Measurements from ENCODE around the gene SLC11A2.

SLC11A2 gene

DNA sequence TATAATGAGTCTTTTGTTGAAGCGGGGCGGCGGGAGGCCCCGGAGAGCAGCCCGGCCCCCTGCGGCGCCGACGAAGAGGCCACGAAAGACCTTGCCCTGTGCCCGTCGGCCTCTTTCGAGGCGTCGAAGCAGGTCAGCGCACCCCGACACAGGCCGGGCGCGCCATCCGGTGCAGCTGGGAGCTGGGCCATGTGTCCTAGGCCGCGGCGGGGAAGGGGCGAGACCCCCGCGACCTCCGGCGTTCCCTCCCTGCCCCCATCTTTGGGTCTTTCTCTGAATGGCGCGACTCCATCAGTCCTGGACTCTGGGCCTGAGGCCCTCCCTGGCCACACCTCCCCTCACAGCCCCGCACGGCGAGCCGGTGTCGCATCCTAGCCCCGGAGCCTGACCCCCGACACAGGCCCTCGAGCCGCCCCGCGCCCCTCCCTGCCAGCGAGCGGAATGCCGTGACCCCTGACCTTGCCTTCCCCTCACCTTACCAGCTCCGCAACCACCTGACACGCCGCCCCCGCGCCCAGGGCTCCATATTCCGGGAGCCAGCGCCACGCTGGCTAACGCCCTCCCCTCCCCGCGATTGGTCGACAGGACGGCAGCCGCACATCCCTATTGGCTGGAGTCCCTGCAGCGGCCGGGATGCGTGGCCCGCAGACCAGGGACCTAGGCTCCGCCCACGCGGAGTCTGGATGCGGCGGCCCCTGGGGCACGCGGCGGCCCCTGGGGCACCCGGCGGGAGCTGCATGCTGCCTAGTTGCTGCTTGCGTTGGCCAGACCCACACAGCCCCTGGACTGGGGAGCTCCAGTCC, at the start of gene SLC11A2:
SLC11A2 (minus strand) TSS at position 549 of the 803 bp plus-strand sequence. CDS start 15,656 bp downstream, outside the sequence.
- peak; percentile 99 for DNase-seq (ENCODE audit: low spot score)
- peak; percentile 48 for FAIRE-seq

DNA sequence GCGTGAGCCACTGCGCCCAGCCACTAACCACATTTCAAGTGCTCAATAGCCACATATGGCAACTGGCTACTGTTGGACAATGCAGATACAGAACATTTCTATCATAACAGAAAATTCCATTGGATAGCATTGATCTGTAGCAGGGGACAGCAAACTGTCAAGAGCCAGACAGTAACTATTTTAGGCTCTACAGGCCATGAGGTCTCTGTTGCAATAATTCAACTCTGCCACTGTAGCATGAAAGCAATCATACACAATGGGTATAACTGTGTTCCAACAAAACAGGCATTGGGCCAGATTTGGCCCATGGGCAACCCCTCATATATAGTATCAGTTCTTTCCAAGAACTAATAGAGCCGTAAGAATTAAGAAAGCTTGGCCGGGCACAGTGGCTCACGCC, 49.2 kb upstream of the SLC11A2 start:
- no peak for FAIRE-seq
- no peak for DNase-seq (ENCODE audit: low spot score)

DNA sequence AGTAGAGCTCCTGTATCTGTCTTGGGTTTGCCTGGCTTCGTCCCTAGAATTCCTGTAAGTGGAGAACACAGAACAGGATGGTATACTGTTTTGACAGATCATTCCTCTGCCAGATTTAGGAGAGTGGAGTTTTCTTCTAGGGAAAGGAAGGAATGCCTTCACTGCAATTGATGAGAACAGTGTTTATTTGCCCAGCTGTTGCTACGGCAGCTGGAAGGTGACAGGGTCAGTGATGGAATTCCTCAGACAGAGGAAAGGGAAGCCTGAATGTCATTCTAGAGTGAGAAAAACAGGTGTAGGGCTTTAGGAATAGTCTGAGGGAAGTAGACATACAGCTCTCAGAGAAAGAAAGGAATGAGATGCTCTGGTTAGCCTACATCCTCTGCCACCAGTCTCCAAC, 45.5 kb upstream of the SLC11A2 start:
- DNase-seq (ENCODE audit: low spot score) (no peak), FAIRE-seq (no peak)

DNA sequence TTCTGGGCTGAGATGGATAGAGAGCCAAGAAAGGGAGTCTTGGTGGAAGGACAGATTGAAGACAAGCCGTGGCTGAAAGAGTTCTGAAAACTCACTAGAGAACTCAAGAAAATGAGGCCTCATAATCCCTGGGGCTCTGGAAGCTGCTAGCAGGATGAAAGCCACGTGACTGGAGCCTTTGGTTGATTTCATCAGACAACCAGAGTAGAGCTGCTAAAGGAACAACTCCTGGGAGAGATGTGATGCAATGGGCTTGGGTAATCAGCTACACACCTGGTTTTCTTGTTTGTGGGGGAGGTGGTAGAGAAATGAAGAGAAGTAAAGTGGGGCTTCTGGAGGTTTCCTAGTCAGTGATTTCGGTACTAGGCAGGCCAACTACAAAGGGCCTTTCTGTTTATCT, 43.8 kb upstream of the SLC11A2 start:
- FAIRE-seq (no peak), DNase-seq (ENCODE audit: low spot score) (no peak)

DNA sequence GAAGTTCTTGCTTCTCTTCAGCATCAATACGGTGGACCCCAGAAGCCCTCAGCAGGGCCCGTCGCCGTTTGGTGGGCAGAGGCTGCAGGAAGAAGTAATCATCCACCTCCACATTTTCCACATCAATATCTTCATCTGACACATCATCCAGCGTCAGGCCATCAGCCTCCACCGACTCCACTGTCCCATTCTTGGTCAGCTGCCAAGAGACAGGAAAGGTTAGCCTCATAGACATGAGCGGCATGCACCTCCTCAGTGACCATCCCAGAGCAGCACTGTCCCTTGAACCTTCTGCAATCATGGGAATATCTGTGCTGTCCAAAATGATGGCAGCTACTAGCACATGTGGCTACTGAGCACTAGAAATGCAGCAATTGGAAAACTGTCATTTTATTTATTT, 41.6 kb upstream of the SLC11A2 start:
- DNase-seq (ENCODE audit: low spot score) (no peak), FAIRE-seq (no peak)

DNA sequence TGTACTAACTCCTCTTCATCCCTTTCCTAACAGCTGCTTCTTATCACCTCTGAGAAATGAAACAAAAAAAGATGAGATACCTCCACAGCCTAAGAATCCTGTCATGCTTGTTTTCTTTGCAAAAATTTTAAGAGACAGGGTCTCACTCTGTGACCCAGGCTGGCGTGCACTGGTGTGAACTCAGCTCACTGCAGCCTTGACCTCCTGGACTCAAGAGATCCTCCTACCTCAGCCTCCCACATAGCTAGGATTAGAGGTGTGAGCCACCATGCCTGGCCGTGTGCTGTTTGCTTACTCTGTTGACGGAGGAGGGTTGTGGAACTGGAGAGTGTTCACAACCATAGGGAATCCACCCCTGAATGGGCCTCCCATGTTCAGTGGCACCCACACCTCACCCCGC, 41.0 kb upstream of the SLC11A2 start:
- no peak for FAIRE-seq

DNA sequence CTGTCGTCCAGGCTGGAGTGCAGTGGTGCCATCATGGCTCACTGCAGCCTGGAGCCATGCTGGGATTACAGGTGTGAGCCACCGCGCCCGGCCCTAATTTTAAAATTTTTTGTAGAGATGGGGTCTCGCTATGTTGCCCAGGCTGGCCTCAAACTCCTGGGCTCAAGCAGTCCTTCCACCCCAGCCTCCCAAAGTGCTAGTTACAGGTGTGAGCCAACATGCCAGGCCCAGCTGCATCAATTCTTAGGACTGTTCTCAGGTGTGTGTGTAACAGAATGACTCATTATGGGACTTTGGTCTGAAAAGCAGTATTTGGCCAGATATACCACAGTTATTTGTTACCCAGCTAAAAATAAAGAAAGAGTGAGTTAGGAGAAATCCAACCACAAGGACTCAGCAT, 39.3 kb upstream of the SLC11A2 start:
- DNase-seq (ENCODE audit: low spot score) = no peak
- no peak for FAIRE-seq

More for the DNA sequence above, 41.0 kb upstream of the SLC11A2 start:
- DNase-seq (ENCODE audit: low spot score) = no peak

DNA sequence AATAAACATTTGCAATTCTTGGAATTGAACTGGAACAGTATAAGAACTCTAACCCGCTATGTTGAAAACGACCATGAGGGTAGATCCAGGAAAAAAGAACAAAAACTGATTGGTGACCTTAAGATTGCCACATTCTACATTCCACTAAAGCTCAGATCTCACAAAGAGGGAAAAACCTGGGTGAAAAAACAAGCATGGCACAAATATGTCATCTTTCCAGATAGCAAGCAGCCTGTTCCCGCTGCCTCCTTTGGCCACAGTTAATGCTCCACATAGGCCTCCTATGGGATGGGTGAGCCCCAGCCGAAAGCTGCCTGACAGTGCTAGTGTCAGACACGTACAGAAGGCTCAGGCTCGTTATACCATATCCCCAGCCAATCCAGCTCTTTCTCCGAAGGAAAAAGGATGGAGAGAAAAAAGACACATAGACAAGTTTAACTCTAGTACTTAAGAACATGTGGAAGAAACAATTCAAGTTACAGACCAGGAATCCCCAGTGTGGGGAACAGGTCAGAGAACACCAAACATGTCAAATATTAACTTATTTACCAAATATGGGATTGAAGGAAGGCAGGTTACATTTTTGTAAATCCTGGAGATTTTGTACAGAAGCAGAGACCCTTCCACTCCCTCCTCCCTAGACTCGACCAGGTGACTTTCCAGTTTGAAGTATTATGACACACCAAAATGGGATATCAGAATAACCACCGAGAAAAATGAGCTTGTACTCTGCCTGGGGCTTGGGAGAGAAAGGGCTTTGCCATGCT, 36.6 kb upstream of the SLC11A2 start:
- FAIRE-seq (no peak), DNase-seq (ENCODE audit: low spot score) (no peak)

DNA sequence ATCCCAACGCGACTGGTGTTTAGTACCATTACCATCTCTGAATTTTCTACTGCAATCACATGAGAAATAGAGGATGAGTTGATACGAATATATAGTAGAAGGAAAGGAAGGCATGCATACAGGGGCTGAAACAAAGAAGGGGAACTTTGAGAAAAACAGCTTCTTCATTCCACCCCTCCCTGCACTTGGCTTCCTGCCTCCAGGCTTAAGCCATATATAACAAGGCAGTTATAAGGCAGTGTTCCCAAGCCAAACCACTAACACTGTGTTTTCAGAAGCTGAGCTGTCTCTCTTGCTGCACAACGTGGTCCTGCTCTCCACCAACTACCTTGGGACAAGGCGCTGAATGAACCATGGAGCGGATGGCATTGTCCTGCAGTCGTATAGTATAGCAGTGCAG, 32.9 kb upstream of the SLC11A2 start:
- FAIRE-seq = no peak
- no peak for DNase-seq (ENCODE audit: low spot score)

DNA sequence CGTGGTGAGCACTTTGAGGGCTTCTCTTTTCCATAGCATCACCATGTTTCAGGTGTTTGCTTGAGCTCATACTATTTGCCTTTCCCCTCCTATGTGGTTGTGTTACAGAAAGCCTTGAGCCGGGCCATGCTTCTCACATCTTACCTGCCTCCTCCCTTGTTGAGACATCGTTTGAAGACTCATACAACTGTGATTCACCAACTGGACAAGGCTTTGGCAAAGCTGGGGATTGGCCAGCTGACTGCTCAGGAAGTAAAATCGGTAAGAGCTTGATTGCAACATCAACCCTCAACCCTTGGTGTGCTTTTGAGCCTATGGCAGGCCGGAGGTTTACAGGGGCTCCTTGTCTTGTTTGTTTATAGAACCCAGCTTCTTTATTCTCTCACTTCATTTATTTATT, 30.1 kb upstream of the SLC11A2 start:
- DNase-seq (ENCODE audit: low spot score) (no peak), FAIRE-seq (no peak)

DNA sequence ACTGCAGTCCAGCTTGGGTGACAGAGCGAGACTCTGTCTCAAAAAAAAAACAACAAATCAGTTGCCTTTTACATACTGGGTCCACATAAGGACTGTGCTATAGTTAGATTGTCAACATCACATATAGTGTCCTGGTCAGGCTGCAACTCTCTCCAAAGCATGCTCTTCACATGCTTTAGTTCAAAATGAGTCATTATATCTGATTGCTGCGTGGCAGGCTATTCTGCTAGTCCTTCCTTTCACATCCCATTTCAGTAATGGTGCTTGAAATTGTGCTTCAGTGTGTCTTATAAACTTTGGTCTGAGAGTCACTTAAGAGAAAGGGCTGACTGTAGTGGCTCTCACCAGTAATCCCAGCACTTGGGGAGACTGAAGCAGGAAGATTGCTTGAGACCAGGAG, 28.9 kb upstream of the SLC11A2 start:
- DNase-seq (ENCODE audit: low spot score) (no peak), FAIRE-seq (no peak)

DNA sequence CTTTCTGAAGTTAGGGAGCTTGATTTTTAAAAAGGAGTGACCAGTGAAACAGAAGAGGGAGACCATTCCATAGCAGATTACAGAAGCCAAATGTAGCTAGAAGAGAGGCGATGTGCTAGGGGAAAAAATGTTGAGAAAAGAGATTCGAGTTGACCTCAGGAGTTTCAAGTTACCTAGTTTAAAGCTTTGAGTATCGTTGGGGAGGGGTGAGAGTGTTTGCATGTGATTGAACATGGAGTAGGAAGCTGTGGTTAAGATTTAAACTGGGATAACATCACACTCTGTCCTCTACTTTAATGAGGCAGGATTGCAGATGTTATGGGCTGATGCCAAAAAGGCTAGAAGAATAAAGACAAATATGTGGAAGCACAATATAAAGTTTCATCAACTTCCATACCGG, 25.6 kb upstream of the SLC11A2 start:
- FAIRE-seq (no peak), DNase-seq (ENCODE audit: low spot score) (no peak)

DNA sequence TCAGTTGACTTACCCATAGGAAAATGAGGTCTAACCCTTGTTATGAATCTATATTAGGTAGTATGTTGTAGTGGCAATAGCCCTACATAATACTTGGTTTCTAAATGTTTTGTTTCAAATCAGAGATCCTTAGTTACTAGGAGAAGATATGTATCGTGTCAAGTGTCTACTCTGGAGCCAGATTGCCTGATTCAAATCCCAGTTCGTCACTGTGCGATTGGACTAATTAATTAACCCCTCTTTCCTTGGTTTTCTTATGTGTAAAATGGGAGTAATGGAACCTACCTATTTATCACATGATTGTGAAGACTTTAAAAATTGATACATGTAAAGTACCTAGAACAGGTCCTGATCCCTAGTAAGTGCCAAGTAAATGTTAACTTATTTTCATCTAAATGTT, 23.3 kb upstream of the SLC11A2 start:
- FAIRE-seq (no peak), DNase-seq (ENCODE audit: low spot score) (no peak)

DNA sequence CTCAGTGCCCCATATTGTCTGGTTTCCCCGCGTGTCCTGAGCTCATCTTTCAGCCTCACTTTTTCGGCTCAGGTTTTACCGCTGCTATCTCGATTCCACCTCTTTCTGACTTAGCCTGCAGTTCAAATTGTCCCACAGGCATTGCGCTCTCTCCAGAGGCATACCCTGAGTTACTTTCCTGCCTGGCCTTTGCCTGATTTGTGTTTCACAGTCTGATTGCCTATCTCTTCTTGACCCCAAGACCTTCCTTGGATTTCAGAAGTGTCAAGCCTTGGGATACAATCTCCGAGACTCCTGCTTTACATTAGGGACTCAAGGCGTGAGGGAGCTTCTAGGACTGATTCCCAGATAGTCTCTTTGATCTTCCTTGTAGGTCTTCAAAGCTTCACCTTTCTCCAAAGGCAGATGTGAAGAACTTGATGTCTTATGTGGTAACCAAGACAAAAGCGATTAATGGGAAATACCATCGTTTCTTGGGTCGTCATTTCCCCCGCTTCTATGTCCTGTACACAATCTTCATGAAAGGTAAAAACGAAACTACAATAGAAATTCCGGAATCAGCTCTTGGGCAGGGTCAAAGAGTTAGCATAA, 22.6 kb upstream of the SLC11A2 start:
- no peak for FAIRE-seq
- no peak for DNase-seq (ENCODE audit: low spot score)

DNA sequence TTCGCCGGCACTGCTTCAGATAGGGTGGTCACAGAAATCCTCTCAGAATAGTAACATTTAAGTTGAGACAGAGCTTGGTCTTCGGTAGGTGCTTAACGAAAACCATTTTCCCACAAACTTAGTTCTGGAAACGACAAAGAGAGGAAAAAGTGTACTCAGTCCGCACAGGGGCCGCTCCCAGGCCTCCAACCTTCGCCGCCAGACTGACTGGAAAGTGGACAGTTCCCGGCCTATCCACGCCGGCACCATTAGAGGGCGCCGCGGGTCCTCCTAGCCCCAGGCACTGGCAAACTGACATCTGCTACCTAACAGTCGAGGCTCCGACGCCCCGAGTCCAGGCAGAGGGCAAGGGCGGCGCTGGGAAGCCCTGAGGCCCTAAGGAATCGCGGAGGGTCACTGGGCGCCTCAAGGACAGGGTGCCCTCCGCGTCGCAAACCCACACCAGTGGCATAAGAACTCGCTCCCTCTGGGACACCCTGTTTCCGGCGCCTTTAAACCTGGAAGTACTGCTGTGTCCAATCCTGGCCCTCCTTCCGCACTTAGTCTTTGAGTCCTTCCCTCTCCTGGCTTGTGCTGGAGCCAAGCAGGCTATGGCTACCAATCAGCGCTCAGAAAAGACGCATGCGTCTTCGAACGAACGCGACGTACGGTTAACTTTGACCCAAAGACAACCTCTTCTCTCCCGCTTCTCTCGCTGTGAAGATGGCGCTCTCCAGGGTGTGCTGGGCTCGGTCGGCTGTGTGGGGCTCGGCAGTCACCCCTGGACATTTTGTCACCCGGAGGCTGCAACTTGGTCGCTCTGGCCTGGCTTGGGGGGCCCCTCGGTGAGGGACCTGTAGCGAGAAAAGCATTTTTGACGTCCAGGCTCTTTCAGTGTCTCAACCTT, 21.7 kb upstream of the SLC11A2 start, which contains the start of gene LETMD1:
LETMD1 (plus strand) TSS at position 673 of the 886 bp plus-strand sequence; CDS start at position 703, 30 bp downstream.
- DNase-seq (ENCODE audit: low spot score) (peak; percentile 95), FAIRE-seq (peak; percentile 48)

DNA sequence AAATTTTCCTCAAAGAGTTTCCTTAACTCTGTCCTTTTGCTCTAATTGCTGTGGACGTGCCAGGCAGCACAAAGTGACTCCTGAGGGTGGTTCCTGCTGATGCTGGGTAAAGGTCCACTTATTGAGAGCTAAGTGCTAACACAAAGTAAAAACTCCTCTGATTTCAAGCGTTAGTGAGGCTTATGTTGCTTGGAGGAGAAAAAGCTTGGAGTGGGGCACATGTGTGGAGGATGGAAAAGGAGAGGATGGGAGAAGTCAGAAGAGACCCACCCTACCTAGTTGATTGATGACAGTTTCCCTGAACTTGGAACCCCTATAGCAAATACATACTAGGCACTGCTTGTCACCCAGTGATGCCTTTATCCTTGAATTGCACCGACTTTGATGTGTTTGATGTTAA, 10.1 kb upstream of the SLC11A2 start:
- no peak for FAIRE-seq
- no peak for DNase-seq (ENCODE audit: low spot score)

DNA sequence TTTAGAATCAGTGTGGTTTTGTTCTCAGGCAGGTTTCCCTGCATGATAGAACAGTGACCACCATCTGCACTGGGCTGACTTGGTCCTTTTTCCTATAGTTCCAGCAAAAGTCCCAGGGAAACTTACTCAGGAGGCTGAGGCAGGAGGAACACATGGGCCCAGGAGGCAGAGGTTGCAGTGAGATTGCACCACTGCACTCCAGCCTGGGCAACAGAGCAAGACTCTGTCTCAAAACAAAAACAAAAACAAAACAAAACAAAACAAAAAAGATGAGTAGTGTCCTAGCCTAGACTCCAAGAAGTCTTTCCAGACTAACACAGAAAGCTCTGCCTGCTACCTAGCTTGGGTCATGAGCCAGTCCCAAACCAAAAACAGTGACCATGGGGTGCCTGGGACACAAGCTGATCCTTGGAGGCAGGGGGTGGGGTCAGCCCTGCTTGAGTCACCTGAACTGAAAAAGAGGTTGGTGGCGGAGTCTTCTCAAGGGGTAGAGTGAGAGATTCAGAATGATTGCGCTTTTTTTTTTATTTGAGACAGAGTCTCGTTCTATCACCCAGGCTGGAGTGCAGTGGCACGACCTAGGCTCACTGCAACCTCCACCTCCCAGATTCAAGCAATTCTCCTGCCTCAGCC, 7.4 kb upstream of the SLC11A2 start:
- DNase-seq (ENCODE audit: low spot score) = no peak
- no peak for FAIRE-seq

DNA sequence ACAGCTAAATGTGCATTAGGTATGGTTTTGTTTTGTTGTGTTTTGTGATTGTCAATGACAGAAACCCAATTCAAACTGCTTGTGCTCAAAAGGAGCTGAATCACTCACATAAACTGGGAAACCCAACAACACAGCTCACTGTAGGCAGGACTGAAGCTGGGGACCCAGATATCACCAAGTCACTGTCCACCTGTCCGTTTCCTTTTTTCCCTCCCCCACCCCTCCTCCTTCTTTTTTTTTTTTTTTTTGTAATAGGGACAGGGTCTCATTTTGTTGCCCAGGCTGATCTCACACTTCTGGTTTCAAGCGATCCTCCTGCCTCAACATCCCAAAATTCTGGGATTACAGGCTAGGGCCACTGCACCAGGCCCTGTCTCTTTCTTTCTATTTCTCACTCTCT, 6.9 kb upstream of the SLC11A2 start:
- no peak for FAIRE-seq

DNA sequence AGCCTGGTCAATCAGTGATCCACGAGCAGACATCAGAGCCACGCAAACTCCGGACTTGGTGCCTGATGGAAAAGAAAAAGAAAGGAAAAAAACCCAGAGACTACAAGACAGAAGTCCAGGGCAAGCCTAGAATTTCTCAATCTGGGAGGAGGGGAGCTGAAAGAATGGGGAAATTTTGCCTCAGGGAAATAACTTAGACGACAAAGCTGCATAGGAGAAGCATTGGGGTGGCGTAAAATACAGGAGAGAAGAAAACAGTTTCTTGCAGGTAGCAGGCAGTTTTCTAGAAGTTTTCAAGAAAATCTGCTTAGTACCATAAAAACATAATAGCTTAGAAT, 2.6 kb upstream of the SLC11A2 start:
- FAIRE-seq = no peak
- DNase-seq (ENCODE audit: low spot score) = no peak

More for the DNA sequence above, 6.9 kb upstream of the SLC11A2 start:
- no peak for DNase-seq (ENCODE audit: low spot score)

DNA sequence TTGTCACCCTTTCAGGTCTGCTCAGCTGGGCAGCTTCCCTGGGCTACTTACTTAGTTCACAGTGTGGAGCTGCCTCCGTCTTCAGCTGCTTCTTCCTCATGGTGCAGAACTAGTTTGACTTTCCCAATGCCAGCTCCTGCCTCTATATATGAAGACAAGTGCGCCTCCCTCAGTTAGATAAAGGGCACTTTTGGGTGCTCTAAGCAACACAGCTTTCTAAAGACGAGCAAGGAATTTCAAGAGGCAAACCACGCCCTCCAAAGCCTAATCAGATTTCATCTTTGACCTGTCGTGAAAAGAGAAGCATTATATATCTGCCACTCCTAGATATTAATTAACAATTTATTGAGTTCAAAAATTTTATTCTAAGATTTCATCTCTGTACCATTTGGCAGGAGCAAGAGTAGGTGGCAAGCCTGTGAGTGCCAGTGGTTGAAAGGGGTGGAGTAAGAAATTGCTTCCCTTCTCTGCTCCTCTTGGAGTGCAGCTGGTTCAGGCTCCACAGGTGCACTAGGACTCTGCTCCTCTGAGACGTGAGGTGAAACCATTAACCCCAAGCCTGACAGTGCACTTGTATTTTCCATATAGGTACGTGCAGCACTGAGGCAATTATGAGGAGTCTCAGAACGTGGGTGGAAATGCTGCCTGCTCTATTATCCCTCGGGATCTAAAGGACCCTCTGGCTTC, 2.1 kb upstream of the SLC11A2 start:
- DNase-seq (ENCODE audit: low spot score) = peak; percentile 31
- no peak for FAIRE-seq

Measured in urothelium cell line (cell line).